GM23248 (cell line): ENCODE data around the gene HOXA3. TPM values are rescaled to one million over a fixed set of nuclear protein-coding genes. Genes with fewer than 3 reads are reported as not detected.
A peak's percentile ranks its signal among the peaks of the same experiment; 100 is the strongest.

Experiments
- DNase-seq: peaks from one replicate; pipeline ENCODE4 v3.0.0-alpha.2; 2015
- H2AFZ ChIP-seq: fragments of 200-600 bp; sonication (generic); 2 replicates; pipeline ENCODE4 v1.6.1; 2016; ENCODE audit warnings: antibody characterized with exemption
- H3F3A ChIP-seq: fragments of 200-600 bp; sonication (generic); 2 replicates; pipeline ENCODE4 v1.6.1; 2016; ENCODE audit warnings: mild to moderate bottlenecking, antibody characterized with exemption, mixed run types; ENCODE audit not compliant: insufficient read depth
- H3K27ac ChIP-seq: fragments of 200-600 bp; sonication (generic); 2 replicates; pipeline ENCODE4 v1.5.1; 2016; ENCODE audit warnings: mild to moderate bottlenecking
- H3K27me3 ChIP-seq: fragments of 200-600 bp; sonication (generic); replicated peaks from 2 replicates; pipeline ENCODE4 v1.6.1; 2016; ENCODE audit warnings: mild to moderate bottlenecking; ENCODE audit not compliant: insufficient read depth
- H3K36me3 ChIP-seq: fragments of 200-600 bp; sonication (generic); 2 replicates; pipeline ENCODE4 v1.6.1; 2016; ENCODE audit warnings: low read depth, mild to moderate bottlenecking
- H3K4me1 ChIP-seq: fragments of 200-600 bp; sonication (generic); 2 replicates; pipeline ENCODE4 v1.6.1; 2016; ENCODE audit warnings: mild to moderate bottlenecking; ENCODE audit not compliant: insufficient read depth
- H3K4me2 ChIP-seq: fragments of 200-600 bp; sonication (generic); one replicate; pipeline ENCODE4 v1.6.1; 2016; ENCODE audit warnings: mild to moderate bottlenecking; ENCODE audit not compliant: unreplicated experiment
- H3K4me3 ChIP-seq: fragments of 200-600 bp; sonication (generic); 2 replicates; pipeline ENCODE4 v1.5.1; 2016; ENCODE audit warnings: mild to moderate bottlenecking
- H3K79me2 ChIP-seq: fragments of 200-600 bp; sonication (generic); 2 replicates; pipeline ENCODE4 v1.6.1; 2016; ENCODE audit warnings: mild to moderate bottlenecking; ENCODE audit not compliant: insufficient read depth
- H3K9ac ChIP-seq: fragments of 200-600 bp; sonication (generic); 2 replicates; pipeline ENCODE4 v1.6.1; 2016; ENCODE audit warnings: mild to moderate bottlenecking
- H3K9me2 ChIP-seq: fragments of 200-600 bp; sonication (generic); 2 replicates; pipeline ENCODE4 v1.6.1; 2016; ENCODE audit warnings: mixed run types, mild to moderate bottlenecking, moderate library complexity; ENCODE audit not compliant: insufficient read depth
- H3K9me3 ChIP-seq: fragments of 200-600 bp; sonication (generic); one replicate; pipeline ENCODE4 v1.6.1; 2017; ENCODE audit warnings: low read depth
- H4K20me1 ChIP-seq: fragments of 200-600 bp; sonication (generic); 2 replicates; pipeline ENCODE4 v1.6.0; 2016; ENCODE audit not compliant: insufficient read depth
- EZH2 ChIP-seq: fragments of 200-600 bp; sonication (generic); IDR thresholded peaks from 2 replicates; pipeline ENCODE4 v1.6.1; 2018; ENCODE audit warnings: antibody characterized with exemption, mild to moderate bottlenecking; ENCODE audit not compliant: insufficient read depth, poor library complexity, severe bottlenecking
- EZH2phosphoT487 ChIP-seq: fragments of 200-600 bp; sonication (generic); IDR thresholded peaks from 2 replicates; pipeline ENCODE4 v1.6.1; 2018; ENCODE audit warnings: antibody characterized with exemption, moderate library complexity, mild to moderate bottlenecking, low read depth; ENCODE audit not compliant: insufficient read depth
- WGBS, 2 experiments: methylation state at CpG; one replicate each; pipeline ENCODE4 v1.1.6; 2015 to 2017; ENCODE audit warnings: low lambda C conversion rate in 2 of 2, low coverage in 1 of 2; ENCODE audit errors: missing lambda C conversion rate in 2 of 2; 5-methylcytosine and 5-hydroxymethylcytosine counted together
- in situ Hi-C: fragments of 300-500 bp; cut with MboI; formaldehyde crosslinking; loops from 2 replicates; pipeline ENCODE4 v1.15.0; 2020
- microRNA counts: library from miRNA; unstranded; fragments of <30 nt; microRNA quantifications from one replicate; lab custom pipeline; 2016
- microRNA-seq: library from miRNA; unstranded; fragments of <30 nt; microRNA quantifications from one replicate; pipeline ENCODE4, GENCODE V29; 2016; ENCODE audit warnings: borderline number of aligned reads
- polyA plus RNA-seq: library from polyadenylated mRNA; unstranded; fragments of >200 nt; fragmentation: Nextera tagmentation; extraction: Ambion mirVana; gene quantifications from 2 replicates; pipeline ENCODE4 v1.2.1, GENCODE V29; 2016
- small RNA-seq: library from RNA; depleted of rRNA; stranded (forward); fragments of <200 nt; gene quantifications from one replicate; pipeline ENCODE3, GENCODE V24; 2014; ENCODE audit warnings: low read depth, low replicate concordance
- total RNA-seq: library from RNA; depleted of rRNA; stranded (reverse); fragments of >200 nt; shearing (Covaris generic); gene quantifications from 2 replicates; pipeline ENCODE4 v1.2.3, GENCODE V29; 2014; rRNA removed

HOXA3 gene
- total and polyA plus RNA-seq, 2 experiments from 2014 or later: 1.2 to 2.1 TPM

DNA sequence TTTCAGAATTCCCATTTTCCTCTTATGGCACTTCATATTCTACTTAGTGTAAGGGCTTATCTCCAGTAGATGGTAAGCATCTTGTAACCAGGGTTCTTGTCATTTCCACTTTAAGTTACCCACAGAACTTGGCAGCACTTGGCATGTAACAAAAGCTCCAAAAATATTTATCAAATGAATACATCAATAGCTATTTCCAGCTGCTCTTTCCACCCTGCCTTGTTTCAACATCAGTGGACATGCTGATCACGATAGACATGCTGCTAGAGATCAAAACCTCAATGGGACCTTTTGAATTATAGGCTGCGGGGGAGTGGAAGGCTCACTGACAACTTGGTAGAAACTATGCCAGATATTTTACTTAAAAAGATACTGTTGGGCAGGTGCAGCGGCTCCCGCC lies 89.4 kb downstream of the HOXA3 start:
- Histone ChIP-seq H3K27ac (no peak overlapping the region), H3K4me3 (no peak overlapping the region), H2AFZ (no peak overlapping the region), H3K9me2 (no peaks in the 10 kb centered on the region), H3F3A (peaks cover 25% of the 10 kb centered on the region), H3K4me1 (peaks cover 23% of the 10 kb centered on the region), H3K36me3 (no peaks in the 10 kb centered on the region), H4K20me1 (no peaks in the 10 kb centered on the region), H3K4me2 (no peak overlapping the region), H3K9me3 (no peaks in the 10 kb centered on the region), H3K27me3 (no peaks in the 10 kb centered on the region), H3K79me2 (no peaks in the 10 kb centered on the region), H3K9ac (no peak overlapping the region)
- WGBS, 2 experiments: 93 to 94% methylated on average over 4 of the region's 4 CpGs
- DNase-seq: peak; percentile 22
- TF ChIP-seq EZH2phosphoT487: no peak
- no peak for TF ChIP-seq EZH2
- in situ Hi-C loops: no loop called here

MicroRNAs encoded within 50 kb of the gene (microRNA counts, 767-probe panel; counts per million panel counts)
- microRNA hsa-miR-196b-5p (lab: Ali Mortazavi, UCI): 6,536 counts per million, percentile 93 among the panel's probes with 10 or more counts

Small RNAs within 50 kb of the gene (microRNA-seq; reads per million reads assigned to microRNA genes)
- gene MIR196B: 5,643 reads per million, percentile 91 among the genes with 10 or more reads in this experiment

Small RNAs within 50 kb of the gene (small RNA-seq; reads per million reads assigned to genes)
- gene AC004080.5 (not detected), gene RF01977 (not detected), gene RF02140 (not detected), gene RF02141 (not detected)

Other genes starting within 250 kb of the HOXA3 start
- 0.89 and 0.97 TPM in 2 replicates for gene HOXA1, start 56.6 kb downstream of the HOXA3 start, total RNA-seq
- gene HOXA1, start 56.6 kb downstream of the HOXA3 start, polyA plus RNA-seq: 1.6 and 1.8 TPM in 2 replicates
- not detected in 2 replicates for gene HOXA2, start 49.9 kb downstream of the HOXA3 start, total RNA-seq
- 0.09 TPM in 1 of 2 replicates, not detected in the other for gene HOXA2, start 49.9 kb downstream of the HOXA3 start, polyA plus RNA-seq
- gene HOXA4, start 21.8 kb downstream of the HOXA3 start, total RNA-seq: 0.13 and 1.8 TPM in 2 replicates
- 3.1 and 3.3 TPM in 2 replicates for gene HOXA4, start 21.8 kb downstream of the HOXA3 start, polyA plus RNA-seq
- 0.25 and 4.0 TPM in 2 replicates for gene HOXA5, start 8.9 kb downstream of the HOXA3 start, total RNA-seq
- 1.3 and 1.9 TPM in 2 replicates for gene HOXA5, start 8.9 kb downstream of the HOXA3 start, polyA plus RNA-seq
- 0.51 and 3.2 TPM in 2 replicates for gene HOXA6, start 4.8 kb downstream of the HOXA3 start, total RNA-seq
- 3.5 and 3.7 TPM in 2 replicates for gene HOXA6, start 4.8 kb downstream of the HOXA3 start, polyA plus RNA-seq
- gene HOXA7, start 4.1 kb upstream of the HOXA3 start, total RNA-seq: 3.4 and 6.6 TPM in 2 replicates
- gene HOXA7, start 4.1 kb upstream of the HOXA3 start, polyA plus RNA-seq: 14.3 and 15.8 TPM in 2 replicates
- gene HOXA9, start 13.0 kb upstream of the HOXA3 start, total RNA-seq: 32.1 and 43.7 TPM in 2 replicates
- 26.9 and 28.3 TPM in 2 replicates for gene HOXA9, start 13.0 kb upstream of the HOXA3 start, polyA plus RNA-seq
- 27.4 and 29.3 TPM in 2 replicates for gene HOXA10, start 21.7 kb upstream of the HOXA3 start, total RNA-seq
- gene HOXA10, start 21.7 kb upstream of the HOXA3 start, polyA plus RNA-seq: 27.1 and 28.0 TPM in 2 replicates
- gene HOXA11, start 32.6 kb upstream of the HOXA3 start, total RNA-seq: 8.3 and 10.5 TPM in 2 replicates
- gene HOXA11, start 32.6 kb upstream of the HOXA3 start, polyA plus RNA-seq: 8.0 and 8.4 TPM in 2 replicates
- gene HOXA13, start 47.5 kb upstream of the HOXA3 start, total RNA-seq: 0.13 and 0.43 TPM in 2 replicates
- gene HOXA13, start 47.5 kb upstream of the HOXA3 start, polyA plus RNA-seq: 0.13 and 0.15 TPM in 2 replicates
- not detected in 2 replicates for gene EVX1, start 90.2 kb upstream of the HOXA3 start, total RNA-seq
- not detected in 2 replicates for gene EVX1, start 90.2 kb upstream of the HOXA3 start, polyA plus RNA-seq